GM19467 (cell line): ENCODE results near the gene VANGL1.

Source experiments
- ATAC-seq: cut with Tn5 transposase; IDR thresholded peaks from one replicate; pipeline ENCODE4 v1.9.1; 2021; ENCODE audit warnings: mild to moderate bottlenecking, moderate library complexity; ENCODE audit not compliant: unreplicated experiment

VANGL1 gene

DNA sequence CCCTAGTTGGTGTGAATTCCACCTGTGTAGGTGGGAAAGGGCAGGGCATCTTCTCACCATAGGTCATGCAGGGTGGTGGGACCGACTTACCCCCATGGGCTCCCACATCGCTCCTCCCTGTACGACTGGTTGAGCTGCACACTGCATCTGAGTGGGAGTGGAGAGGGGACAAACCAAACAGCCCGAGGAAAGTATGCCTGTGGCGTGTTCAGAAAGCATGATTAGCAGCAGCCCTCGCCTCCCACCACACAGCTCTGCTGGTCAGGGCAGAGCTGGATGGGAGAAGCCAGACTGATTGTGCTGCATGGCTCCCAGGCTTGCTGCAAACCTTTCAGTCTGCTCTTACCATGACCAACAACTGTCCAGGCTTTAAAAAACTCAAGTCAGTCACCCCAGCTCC, 24.4 kb downstream of the VANGL1 start:
- ATAC-seq = no peak

DNA sequence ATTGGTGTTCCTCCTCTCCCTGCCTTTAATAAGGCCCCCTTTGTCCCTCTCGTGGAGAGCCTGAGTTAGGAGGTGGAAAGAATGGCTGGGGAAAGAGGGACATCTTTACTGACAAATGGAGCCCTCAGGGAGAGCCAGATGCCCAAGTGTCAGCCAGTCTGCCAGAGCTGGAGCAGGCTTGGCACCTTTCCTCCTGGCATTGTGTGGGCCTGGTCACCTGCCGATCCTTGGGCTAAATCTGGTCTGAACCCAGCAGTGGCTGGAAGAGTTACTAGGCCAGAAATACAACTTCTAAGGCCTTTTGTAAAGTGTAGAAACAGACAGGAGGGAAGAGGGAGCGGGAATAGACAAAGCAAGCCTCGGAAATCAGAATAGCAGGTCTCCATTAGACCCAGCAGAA, 24.9 kb downstream of the VANGL1 start:
- no peak for ATAC-seq

GRCh38 chr1:115668579-115668978, 26.8 kb downstream of the VANGL1 start:
- no peak for ATAC-seq

DNA sequence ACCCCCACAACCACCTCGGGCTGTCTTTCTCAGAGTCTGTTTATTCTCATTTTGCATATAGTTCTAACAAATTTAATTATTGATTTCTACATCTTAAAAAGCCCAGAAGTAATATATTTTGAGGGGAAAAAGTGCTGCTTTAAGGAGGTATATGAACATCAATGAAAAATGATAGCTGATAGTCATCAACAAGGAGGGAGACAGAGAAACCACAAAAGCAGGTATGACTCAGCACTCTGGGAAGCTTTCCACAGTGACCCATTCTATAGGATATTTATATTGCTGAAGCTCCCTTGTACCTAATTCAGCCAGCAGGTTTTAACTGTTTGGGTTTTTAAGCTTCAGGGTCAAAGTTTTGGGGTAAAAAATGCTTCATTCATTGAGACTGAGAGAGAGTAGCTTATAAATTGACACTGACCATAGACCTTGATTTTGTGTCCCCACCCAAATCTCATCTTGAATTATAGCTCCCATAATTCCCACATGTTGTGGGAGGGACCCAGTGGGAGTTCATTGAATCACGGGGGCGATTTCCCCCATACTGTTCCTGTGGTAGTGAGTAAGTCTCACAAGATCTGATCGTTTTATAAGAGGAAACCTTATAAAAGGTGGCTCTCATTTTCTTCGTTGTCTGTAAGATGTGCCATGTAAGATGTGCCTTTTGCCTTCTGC, 27.4 kb downstream of the VANGL1 start:
- no peak for ATAC-seq

DNA sequence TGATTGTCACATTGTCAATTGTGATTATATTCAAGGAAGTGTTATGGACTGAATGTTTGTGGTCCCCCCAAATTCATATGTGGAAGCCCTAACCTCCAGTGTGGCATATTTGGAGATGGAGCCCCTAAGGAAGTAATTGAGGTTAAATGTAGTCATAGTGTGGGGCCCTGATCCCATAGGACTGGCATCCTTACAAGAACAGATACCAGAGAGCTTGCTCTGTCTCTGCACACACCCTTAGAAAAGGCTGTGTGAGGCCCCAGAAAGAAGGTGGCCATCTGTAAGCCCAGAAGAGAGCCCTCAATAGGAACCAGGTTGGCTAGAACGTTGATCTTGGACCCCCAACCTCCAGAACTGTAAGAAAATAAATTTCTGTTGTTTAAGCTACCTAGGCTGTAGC, 28.1 kb downstream of the VANGL1 start:
- no peak for ATAC-seq

- ATAC-seq = no peak
Measured at GRCh38 chr1:115670476-115671175, 28.9 kb downstream of the VANGL1 start.

DNA sequence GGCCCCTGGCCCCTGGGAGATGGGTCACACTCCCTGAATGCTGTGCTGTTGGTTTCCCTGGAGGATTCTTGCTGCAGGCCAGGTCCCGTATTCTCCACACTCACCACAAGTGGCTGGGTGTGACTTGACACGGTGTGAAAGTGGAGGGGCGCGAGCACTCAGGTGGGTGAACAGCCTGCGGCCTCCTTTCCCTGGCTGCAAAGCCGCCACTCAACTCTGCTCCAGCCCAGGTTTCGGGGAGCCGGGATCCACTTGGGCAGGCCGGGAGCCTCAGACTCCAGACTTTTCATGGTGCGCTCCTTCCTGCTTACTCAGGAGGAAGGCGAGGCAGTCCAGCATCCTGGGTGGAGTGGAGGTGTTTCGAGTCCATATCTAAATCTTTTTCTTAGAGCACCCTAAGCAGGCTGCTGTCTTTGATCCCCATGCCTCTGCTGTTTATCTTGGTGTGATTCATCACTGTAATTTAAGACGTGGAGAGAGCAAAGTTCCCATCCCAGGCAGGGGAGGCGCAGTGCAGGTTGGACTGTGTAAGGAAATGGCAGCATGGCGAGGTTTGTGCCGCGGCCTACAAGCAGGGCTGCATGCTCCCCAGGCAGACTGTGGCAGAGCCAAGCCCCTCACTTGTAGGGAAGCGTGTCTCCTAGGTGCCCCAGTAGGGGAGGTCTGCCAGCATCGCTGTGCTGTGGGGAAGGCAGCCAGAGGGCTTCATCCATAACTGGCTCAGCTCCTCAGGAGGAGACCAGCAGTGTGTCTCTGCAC, 29.6 kb downstream of the VANGL1 start:
- ATAC-seq = no peak

- no peak for ATAC-seq
Measured at GRCh38 chr1:115672224-115673009, 30.6 kb downstream of the VANGL1 start.

DNA sequence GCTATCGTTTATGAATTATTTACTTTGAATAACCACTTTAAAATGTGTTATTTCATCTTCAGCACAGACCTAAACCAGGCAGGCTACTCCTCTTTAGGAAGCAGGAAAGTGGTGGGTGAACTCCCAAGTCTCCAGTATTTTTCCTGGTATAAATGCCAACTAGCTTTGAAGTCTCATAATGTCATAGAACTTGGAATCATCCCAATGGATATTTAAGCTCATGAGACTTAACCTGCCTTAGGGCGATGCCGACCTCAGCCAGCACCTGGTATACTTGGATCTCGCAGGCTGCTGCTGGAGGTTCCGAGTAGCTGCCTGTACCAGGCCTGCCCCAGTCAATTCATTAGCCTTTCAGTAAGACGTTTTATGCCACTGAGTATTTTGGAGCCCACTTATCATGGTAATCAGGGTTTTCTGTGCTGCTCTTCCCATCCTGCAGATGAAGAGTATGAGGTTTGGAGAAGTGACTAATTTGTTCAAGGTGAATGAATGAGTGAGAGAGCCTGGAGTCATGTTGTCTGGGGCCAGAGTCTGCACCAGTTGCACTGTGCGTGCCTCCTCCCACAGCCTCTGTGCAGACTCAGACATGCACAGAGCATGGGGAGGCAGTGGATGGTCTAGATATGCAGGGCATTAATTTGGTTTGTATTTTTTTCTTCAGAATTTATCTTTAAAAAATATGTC, 34.9 kb downstream of the VANGL1 start:
- no peak for ATAC-seq

GRCh38 chr1:115677182-115677555, 35.4 kb downstream of the VANGL1 start:
- ATAC-seq = peak; percentile 45

- no peak for ATAC-seq
Measured at GRCh38 chr1:115677565-115677964, 35.8 kb downstream of the VANGL1 start.

DNA sequence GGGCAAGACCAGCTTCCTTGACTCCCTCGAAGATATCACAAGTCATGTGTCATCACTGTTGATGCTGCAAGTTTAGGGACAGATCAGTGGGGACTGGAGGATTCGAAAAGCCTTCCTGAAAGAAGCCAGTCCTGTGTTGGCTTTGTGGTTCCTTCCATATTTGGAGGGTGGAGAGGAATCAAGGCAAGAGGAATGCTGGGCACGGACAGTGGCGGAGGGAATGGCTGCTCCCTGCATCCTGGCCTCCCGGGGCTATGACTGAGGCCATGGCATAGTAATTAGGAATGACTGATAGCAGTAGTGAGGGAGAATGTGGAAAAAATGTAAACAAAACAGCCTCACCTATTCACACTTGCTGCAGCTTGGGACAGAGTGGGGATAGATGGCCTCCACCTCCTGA, 36.4 kb downstream of the VANGL1 start:
- no peak for ATAC-seq

DNA sequence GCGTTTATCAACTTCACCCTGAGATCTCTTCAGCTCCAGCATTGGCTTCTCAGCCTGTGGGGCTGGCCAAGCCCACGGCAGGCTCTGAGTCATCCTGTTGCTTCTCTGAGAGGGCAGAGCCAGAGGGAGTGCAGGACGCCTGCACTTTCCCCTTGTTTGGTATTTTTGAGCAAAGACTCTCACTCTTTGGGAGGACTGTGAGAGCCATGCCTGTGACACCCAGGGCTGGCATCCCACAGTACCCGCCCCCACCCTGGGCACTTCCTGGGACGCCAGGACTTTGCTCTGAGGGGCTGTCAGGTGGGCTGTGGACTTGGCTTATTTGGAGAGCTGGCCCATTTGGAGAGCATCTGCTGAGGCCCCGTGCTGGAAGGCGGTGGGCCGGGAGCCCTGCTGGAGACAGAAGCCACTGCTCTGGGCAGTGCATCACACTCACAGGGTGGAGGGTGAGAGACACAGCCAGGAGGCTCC, 37.4 kb downstream of the VANGL1 start:
- no peak for ATAC-seq

DNA sequence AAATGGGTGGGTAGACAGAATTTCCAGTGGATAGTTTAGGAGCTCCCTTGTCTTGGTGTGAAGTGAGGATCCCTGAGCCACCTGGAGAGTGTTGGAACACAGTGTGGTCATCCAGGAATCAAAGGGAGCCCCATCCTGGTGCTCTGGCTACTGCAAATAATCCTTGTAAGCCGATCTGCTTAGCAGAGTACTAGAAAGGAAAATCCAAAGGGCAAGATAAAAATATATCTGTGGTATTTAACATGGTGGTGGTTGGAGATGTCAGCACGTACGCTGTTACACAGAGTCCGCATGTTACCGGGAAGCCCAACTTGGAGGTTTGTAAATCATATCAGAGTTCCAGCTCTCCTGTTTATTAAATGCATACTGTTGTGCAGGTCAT, 39.0 kb downstream of the VANGL1 start:
- no peak for ATAC-seq

DNA sequence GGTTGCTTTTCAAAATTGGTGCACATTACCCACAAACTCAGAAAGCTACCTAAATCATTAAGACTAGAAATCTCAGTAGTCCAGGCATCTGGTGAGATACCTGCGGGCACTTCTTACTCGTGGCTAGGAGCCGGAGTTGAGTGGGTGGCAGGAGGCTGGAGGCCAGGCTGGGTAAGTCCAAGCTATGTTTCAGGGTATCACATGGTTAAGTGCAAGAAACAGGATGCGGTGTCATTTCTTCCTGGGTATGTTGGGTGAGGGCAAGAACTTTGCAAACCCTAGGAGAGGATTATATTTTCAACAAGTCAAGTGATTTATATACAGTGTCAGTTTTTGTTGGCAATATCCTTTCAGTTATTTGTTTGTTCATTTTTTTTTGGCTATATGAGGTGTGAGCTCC, 41.0 kb downstream of the VANGL1 start:
- ATAC-seq = no peak

DNA sequence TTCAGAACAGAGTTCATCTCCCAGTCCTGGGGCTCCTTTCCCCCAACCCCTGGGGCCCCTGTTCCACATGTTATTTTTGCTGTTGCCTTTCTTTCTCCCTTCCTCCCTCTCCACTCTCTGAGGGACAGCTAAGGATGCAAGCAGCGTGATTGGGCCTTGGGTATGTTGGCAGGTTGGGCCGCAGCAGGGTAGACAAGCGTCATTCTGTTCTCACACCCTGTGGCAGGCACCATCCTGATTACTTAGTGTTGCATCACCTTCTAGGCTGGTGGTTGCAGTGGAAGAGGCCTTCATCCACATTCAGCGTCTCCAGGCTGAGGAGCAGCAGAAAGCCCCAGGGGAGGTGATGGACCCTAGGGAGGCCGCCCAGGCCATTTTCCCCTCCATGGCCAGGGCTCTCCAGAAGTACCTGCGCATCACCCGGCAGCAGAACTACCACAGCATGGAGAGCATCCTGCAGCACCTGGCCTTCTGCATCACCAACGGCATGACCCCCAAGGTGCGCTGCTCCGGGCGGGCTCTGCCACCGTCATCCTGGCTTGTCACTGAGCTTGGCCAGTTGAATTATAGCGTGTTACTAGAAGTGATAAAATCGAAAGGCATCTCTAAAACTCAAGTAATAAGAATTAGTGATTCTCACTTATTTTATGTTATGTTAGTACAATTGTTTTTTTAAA, 43.4 kb downstream of the VANGL1 start:
- no peak for ATAC-seq

GRCh38 chr1:115687744-115688143, 46.0 kb downstream of the VANGL1 start:
- no peak for ATAC-seq

DNA sequence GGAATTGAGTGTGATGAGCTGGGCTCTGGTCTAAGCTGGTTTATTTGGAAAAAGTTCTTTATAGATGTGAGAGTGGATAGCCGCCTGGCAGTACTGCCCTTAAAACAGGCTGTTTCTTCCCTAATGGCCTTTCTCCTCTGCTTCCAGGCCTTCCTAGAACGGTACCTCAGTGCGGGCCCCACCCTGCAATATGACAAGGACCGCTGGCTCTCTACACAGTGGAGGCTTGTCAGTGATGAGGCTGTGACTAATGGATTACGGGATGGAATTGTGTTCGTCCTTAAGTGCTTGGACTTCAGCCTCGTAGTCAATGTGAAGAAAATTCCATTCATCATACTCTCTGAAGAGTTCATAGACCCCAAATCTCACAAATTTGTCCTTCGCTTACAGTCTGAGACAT, 49.2 kb downstream of the VANGL1 start:
- no peak for ATAC-seq

GRCh38 chr1:115692224-115692623, 50.5 kb downstream of the VANGL1 start:
- no peak for ATAC-seq

DNA sequence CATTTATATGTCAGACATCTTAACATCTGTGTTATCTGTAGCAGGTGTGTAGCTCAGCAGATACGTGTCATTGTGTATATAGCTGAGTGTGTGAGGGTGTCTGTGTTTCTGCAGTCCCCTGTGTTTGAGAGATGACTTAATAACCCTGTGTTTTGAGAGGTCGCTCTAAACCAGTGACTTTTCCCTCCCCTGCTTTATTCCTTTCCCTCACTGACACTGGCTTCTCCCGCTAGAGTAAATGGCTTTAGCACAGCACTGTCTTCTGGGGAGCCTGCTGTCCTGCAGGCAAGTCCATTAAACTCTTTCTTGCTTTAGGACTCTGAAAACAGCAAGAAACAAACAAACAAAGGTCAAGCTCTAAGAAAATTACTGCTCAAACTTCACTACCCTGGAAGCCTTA, 53.0 kb downstream of the VANGL1 start:
- ATAC-seq = no peak
